NT2/D1 (cell line): ENCODE results near the gene PTPRN2.

Experiments used
- DNase-seq: peaks from one replicate; pipeline ENCODE4 v3.0.0-alpha.2; 2011; ENCODE audit warnings: low read depth, low spot score
- H3K27me3 ChIP-seq: 2 replicates; pipeline ENCODE4 v1.6.0; 2011; ENCODE audit warnings: mild to moderate bottlenecking; ENCODE audit not compliant: insufficient read length, insufficient read depth
- H3K36me3 ChIP-seq: 2 replicates; pipeline ENCODE4 v1.6.1; 2011; ENCODE audit warnings: mild to moderate bottlenecking, low read length, mixed read lengths; ENCODE audit not compliant: insufficient read depth, insufficient read length
- H3K4me1 ChIP-seq: 2 replicates; pipeline ENCODE4 v1.5.1; 2011; ENCODE audit not compliant: insufficient read depth, insufficient read length
- H3K4me3 ChIP-seq: 2 replicates; pipeline ENCODE4 v1.5.1; 2011; ENCODE audit warnings: low read depth; ENCODE audit not compliant: insufficient read length
- H3K9ac ChIP-seq: 2 replicates; pipeline ENCODE4 v1.6.0; 2011; ENCODE audit warnings: low read depth; ENCODE audit not compliant: insufficient read length
- H3K9me3 ChIP-seq: 2 replicates; pipeline ENCODE4 v1.5.1; 2011; ENCODE audit warnings: mild to moderate bottlenecking, low read length; ENCODE audit not compliant: insufficient read depth
- SUZ12 ChIP-seq: IDR thresholded peaks from 2 replicates; pipeline ENCODE4 v1.6.1; 2011; ENCODE audit not compliant: insufficient read length, insufficient read depth; ENCODE audit errors: extremely low read depth
- YY1 ChIP-seq: IDR thresholded peaks from 2 replicates; pipeline ENCODE4 v1.6.1; 2011; ENCODE audit not compliant: insufficient read length, insufficient read depth
- ZNF274 ChIP-seq: IDR thresholded peaks from 2 replicates; pipeline ENCODE4 v1.6.1; 2011; ENCODE audit warnings: mild to moderate bottlenecking, low read depth, low read length

PTPRN2 gene

GRCh38 chr7:158602041-158602440 is 14.4 kb upstream of the PTPRN2 start:
- Histone ChIP-seq H3K27me3 (no peaks in the 10 kb centered on the region), H3K4me3 (no peak overlapping the region), H3K9ac (no peak overlapping the region), H3K36me3 (peaks cover 8% of the 10 kb centered on the region), H3K4me1 (no peaks in the 10 kb centered on the region), H3K9me3 (no peaks in the 10 kb centered on the region)
- DNase-seq = no peak
- no peak for TF ChIP-seq YY1
- no peak for TF ChIP-seq SUZ12
- no peak for TF ChIP-seq ZNF274

GRCh38 chr7:158601090-158601489 is 13.5 kb upstream of the PTPRN2 start:
- Histone ChIP-seq H3K4me1 (no peaks in the 10 kb centered on the region), H3K4me3 (no peak overlapping the region), H3K36me3 (peaks cover 3% of the 10 kb centered on the region), H3K27me3 (no peaks in the 10 kb centered on the region), H3K9ac (no peak overlapping the region), H3K9me3 (no peaks in the 10 kb centered on the region)
- TF ChIP-seq ZNF274 (no peak), YY1 (no peak), SUZ12 (no peak)
- no peak for DNase-seq

GRCh38 chr7:158596745-158597144 is 9.1 kb upstream of the PTPRN2 start:
- Histone ChIP-seq H3K4me3 (no peak overlapping the region), H3K9ac (no peak overlapping the region), H3K9me3 (peaks cover 5% of the 10 kb centered on the region; the same call in 1 of the 2 replicates), H3K36me3 (no peaks in the 10 kb centered on the region), H3K27me3 (peaks cover 2% of the 10 kb centered on the region), H3K4me1 (no peaks in the 10 kb centered on the region)
- no peak for TF ChIP-seq SUZ12
- no peak for TF ChIP-seq ZNF274
- TF ChIP-seq YY1 = no peak
- DNase-seq = no peak

GRCh38 chr7:158596309-158596708 is 8.7 kb upstream of the PTPRN2 start:
- TF ChIP-seq ZNF274 (no peak), SUZ12 (no peak)
- no peaks in the 10 kb centered on the region for H3K36me3 ChIP-seq
- H3K4me1 ChIP-seq = no peaks in the 10 kb centered on the region
- DNase-seq = no peak
- peaks cover 5% of the 10 kb centered on the region; the same call in 1 of the 2 replicates for H3K9me3 ChIP-seq
- no peak overlapping the region for H3K4me3 ChIP-seq
- H3K27me3 ChIP-seq = peaks cover 2% of the 10 kb centered on the region
- no peak overlapping the region for H3K9ac ChIP-seq

- no peak overlapping the region for H3K9ac ChIP-seq
- H3K4me3 ChIP-seq = no peak overlapping the region
- peak; percentile 25 for DNase-seq
- peaks cover 5% of the 10 kb centered on the region; the same call in 1 of the 2 replicates for H3K9me3 ChIP-seq
- no peaks in the 10 kb centered on the region for H3K36me3 ChIP-seq
- no peaks in the 10 kb centered on the region for H3K4me1 ChIP-seq
- peaks cover 8% of the 10 kb centered on the region for H3K27me3 ChIP-seq
- TF ChIP-seq YY1 = no peak
- no peak for TF ChIP-seq ZNF274
- TF ChIP-seq SUZ12 = no peak
These were observed 7.4 kb upstream of the PTPRN2 start for GRCh38 chr7:158595068-158595467.

- Histone ChIP-seq H3K4me3 (no peak overlapping the region), H3K27me3 (peaks cover 29% of the 10 kb centered on the region), H3K36me3 (no peaks in the 10 kb centered on the region), H3K4me1 (no peaks in the 10 kb centered on the region), H3K9ac (no peak overlapping the region), H3K9me3 (peaks cover 5% of the 10 kb centered on the region; the same call in 1 of the 2 replicates)
- DNase-seq = no peak
- TF ChIP-seq ZNF274 = no peak
- TF ChIP-seq SUZ12 = no peak
- TF ChIP-seq YY1 = no peak
These were observed 4.9 kb upstream of the PTPRN2 start for GRCh38 chr7:158592541-158592940.

GRCh38 chr7:158591944-158592343 is 4.3 kb upstream of the PTPRN2 start:
- H3K4me3 ChIP-seq = no peak overlapping the region

More at GRCh38 chr7:158591944-158592343, 4.3 kb upstream of the PTPRN2 start:
- H3K9me3 ChIP-seq = peaks cover 5% of the 10 kb centered on the region; the same call in 1 of the 2 replicates
- H3K27me3 ChIP-seq = peaks cover 29% of the 10 kb centered on the region
- no peak for DNase-seq
- TF ChIP-seq SUZ12 (no peak), YY1 (no peak), ZNF274 (no peak)
- no peaks in the 10 kb centered on the region for H3K36me3 ChIP-seq
- no peaks in the 10 kb centered on the region for H3K4me1 ChIP-seq
- H3K9ac ChIP-seq = no peak overlapping the region
